Measurements from ENCODE around the gene ADCY3.

DNA sequence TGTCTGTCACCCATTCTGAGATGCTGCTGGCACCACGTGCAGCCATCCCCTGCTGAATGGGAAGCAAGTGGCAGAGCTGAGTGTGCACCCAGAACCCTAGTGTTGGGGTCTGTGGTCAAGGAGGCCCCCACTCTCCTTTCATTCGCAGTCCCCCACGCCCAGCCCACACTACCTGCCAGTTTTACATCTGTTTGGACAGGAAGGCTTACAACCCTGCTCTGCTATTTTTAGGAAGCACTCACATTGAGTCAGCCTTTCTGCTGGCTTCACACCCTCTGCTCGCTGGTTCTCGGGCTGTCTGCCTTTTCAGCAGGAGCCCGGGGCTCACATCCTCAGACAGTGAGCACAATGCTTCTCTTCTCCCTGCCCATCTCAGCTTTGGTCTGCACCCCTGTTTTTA is 10.7 kb upstream of the ADCY3 start:
- TF ChIP-seq, protein P1, sequence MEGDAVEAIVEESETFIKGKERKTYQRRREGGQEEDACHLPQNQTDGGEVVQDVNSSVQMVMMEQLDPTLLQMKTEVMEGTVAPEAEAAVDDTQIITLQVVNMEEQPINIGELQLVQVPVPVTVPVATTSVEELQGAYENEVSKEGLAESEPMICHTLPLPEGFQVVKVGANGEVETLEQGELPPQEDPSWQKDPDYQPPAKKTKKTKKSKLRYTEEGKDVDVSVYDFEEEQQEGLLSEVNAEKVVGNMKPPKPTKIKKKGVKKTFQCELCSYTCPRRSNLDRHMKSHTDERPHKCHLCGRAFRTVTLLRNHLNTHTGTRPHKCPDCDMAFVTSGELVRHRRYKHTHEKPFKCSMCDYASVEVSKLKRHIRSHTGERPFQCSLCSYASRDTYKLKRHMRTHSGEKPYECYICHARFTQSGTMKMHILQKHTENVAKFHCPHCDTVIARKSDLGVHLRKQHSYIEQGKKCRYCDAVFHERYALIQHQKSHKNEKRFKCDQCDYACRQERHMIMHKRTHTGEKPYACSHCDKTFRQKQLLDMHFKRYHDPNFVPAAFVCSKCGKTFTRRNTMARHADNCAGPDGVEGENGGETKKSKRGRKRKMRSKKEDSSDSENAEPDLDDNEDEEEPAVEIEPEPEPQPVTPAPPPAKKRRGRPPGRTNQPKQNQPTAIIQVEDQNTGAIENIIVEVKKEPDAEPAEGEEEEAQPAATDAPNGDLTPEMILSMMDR (IDR thresholded peaks at IDR 0.05 in 4 of 5, conservative IDR thresholded peaks at IDR 0.05 in 1 of 5): no peak
- no peak for TF ChIP-seq POLR2A (IDR thresholded peaks at IDR 0.05)
